Erythroblast (primary cell): ENCODE measurements around the gene ZBTB7C.

ENCODE experiments used
- DNase-seq, 2 experiments: peaks; one replicate each; lab custom pipeline; 2025; lab: John Stamatoyannopoulos, UW
- GATA1 ChIP-seq: IDR thresholded peaks from 2 replicates; pipeline ENCODE4 v1.6.1; 2011; ENCODE audit warnings: low read depth, mild to moderate bottlenecking, control low read depth, low read length, moderate library complexity
- POLR2A ChIP-seq: IDR thresholded peaks from 2 replicates; pipeline ENCODE4 v1.6.1; 2011; ENCODE audit warnings: mild to moderate bottlenecking, low read length

The ZBTB7C gene

DNA sequence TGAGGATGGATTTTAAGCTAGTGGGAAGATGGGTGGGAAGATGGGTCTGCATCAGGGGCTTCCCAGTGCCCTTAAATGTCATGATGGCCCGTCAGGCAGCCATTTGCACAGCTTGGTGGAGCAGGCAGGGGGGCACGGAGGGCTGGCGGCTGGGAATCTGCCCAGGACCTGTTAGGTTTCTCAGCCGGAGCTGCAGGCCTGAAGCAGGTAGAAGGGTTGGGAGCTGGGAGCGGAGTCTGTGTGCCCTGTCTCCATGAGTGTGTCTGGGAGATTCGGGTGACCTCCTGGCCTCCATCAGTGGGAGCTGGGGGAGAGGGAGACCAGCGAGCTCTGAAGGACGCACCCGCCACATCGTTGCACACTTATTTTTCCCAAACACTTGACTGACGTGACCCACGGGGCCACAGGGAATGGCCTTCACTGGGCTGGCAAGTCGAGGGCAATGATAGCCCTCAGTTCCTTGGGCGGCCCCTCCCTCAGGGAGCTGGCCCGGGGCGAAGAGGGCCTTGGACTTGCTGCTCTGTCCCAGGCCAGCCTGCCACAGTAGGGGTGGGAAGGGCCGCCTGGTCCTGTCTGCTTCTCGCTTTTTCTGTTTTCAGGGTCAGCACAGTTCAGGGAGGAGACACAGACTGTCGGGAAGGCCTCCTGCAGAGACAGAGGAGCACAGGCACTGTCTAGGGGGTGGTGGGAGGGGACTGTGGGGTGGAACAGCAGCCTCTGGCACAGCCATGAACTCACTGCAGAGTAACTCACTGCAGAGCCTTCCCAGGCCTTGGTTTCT lies 236.8 kb downstream of the ZBTB7C start:
- TF ChIP-seq GATA1 (no peak), POLR2A (no peak)
- no peak for DNase-seq

DNA sequence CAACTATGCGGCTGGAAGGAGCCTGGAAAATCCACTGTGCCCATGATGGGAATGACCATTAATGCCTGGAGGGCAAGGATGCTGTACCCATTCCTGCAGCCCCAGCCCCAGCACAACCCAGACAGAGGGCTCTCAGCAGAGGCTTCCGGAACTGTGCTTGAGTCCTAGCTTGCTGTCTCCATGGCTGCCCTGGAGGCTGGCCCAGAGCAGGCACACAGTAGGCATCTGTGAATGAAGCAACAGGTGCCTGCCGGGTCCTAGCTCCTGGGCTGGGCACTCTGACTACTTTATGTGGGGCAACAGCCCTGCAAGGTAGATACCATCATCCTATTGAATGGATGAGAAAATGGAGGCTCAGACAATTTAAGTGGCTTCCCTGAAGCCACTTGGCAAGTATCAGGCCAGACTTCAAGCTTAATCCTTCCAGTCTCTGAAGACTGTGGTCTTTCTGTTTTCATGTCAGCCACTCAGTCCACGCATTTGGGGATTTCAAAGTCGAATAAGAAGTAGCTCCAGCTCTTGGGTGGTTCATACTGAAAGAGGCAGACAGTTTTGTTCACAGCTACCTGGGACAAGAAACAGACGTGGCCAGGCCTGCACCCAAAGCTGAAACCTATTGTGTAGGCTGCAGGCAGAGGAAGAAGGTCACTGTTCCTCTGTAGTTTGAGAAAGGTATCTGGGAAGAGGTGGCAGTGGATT lies 237.5 kb downstream of the ZBTB7C start:
- no peak for TF ChIP-seq POLR2A
- TF ChIP-seq GATA1, result no peak
- DNase-seq, result no peak

DNA sequence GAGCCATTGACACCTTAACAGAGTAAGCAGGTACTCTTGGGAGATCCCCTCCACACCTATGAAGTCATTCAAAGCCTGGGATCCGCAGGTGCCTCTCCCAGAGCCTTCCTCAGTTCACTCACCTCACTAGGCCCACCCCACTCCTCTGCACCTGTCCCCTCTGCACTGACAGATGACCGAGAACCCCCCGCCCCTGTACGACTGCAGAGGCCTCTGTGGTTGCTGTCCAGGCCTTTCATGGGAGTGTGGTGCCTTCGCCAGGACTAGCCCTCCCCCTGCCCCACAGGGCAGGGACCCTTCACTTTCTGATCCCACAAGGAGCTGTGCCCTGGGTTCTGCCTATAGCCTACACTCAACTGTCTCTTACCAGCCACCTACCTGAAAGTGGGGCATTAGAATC lies 238.5 kb downstream of the ZBTB7C start:
- DNase-seq, result no peak
- TF ChIP-seq POLR2A (no peak), GATA1 (no peak)

DNA sequence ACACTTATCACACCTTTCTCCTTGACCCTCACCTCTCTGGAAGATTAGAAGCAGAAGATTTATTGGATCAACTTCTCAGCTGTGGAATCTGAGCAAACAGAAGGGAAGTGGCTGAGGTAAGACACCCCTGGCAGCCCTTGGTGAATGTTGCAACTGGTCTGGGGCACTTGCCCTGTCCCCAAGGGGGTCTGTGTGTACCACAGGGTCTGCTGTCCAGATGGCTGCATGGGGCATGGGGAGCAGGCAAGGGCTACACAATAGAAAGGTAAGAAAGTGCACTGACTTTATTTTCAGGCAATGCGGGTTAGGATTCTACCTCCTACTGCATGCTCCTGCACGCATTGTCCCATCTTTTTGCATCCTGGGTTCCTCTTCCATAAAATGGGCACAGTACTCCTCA lies 240.3 kb downstream of the ZBTB7C start:
- DNase-seq, result no peak
- TF ChIP-seq GATA1 (no peak), POLR2A (no peak)

DNA sequence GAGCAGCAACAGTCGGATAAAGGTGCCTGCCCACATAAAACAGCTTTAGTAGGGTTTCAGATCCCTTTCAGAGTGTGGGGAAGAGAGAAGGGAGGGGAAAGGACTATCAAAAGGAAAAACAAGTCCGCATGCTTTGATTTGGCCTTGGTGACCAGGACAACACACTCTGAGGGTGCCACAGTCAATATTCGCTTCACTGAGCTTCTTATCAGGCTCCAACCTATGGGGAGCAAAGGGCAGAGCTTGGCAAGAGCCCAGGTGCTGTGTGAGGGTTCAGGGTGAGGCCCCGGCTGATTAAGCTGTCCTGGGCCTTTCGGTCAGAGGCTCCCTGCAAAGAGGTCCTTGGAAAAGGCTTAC lies 241.3 kb downstream of the ZBTB7C start:
- no peak for DNase-seq
- TF ChIP-seq POLR2A (no peak), GATA1 (no peak)

DNA sequence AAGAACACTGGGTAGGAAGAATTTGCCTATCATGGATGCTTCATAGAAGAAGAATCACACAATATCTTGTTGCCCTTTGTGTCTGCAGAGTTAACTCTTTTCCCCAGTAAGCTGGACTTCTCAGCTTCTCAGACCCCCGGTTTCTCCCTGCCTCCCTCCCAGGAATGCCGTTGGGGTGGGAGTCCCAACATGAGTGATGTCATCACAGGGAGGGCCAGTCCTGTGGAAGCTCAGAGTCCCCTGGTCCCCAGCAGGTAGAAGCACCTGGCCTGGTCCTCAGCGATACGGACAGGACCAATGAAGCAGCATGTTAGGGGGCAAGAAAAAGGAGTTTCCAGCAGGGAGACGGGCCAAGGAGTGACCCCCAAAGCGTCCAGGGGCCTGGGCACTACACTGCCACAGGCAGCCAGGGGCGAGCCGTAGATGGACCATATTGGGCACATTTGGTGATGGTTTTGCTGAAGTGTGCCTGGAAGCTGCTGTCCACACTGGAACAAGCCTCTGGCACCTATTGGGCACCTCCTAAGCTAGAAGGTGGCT lies 242.8 kb downstream of the ZBTB7C start:
- no peak for DNase-seq
- TF ChIP-seq GATA1 (no peak), POLR2A (no peak)

DNA sequence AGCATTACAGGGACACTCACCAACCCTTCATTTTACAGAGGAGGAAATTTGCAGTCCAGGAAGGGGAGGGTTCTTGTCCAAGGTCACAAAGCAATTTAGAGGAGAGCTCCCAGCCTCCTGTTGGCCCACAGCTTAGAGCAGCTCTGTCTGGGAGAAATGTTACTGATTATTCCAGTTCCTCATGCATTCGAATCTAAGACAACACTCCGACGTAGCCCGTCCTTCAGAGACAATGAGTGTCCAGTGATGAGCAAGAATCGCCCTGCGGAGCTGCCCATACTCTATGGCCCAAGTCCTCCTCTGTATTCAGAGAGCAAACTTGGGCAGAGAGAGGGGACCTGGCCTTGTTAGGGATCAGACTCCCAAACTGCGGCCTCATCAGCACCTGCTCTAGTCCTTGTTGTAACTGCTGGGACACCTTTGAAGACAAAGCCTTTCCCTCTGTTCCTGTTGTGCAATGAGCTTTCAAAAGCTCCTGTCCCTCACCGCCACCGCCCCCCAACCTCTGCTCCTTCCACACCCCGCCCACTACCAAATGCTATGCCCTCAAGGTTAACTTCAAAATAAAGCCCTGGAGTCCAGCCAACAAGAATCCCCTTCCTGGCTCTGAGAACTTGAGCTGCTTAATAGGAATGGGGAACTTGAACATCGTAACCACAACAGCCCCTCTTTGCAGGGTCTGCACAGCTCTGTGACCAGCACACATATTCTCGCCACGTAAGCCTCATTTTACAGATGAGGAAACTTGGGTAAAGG lies 243.9 kb downstream of the ZBTB7C start:
- TF ChIP-seq POLR2A (no peak), GATA1 (no peak)
- no peak for DNase-seq

DNA sequence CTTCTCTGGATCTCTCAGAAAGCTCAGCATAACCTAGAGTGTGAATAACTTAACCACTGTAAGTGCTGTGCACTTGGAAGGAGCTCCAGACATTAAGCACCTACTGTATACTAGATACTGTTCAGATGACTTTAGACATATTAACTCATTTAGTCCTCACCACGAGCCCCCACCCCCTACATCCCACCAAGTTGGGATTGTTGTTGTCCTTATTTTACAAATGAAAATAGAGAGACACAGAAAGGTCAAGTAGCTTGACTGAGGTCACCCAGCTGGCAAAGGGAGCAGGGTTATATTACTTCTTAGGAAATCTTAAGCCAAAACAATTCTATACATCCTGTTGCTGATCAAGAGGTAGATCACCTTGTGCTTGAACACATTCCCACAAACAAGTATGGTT lies 244.5 kb downstream of the ZBTB7C start:
- TF ChIP-seq POLR2A (no peak), GATA1 (no peak)
- no peak for DNase-seq

DNA sequence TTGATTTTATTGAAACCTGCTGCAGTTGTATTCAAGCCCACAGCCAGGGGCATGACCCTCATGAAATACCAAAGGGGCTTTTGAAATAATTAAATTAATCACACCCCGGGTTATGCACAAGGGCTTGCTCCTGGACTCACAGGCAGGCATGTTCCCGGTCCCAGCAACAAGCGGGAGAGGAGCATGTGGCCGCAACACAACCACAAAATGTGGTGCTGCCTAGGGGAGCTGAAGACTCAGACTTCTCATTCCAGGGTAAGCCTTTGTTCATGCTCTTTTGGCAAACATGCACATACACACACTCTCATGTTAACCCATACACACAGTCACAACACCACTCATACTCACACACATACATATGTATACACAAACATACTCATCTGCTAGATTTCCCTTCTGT lies 245.1 kb downstream of the ZBTB7C start:
- TF ChIP-seq POLR2A (no peak), GATA1 (no peak)

DNA sequence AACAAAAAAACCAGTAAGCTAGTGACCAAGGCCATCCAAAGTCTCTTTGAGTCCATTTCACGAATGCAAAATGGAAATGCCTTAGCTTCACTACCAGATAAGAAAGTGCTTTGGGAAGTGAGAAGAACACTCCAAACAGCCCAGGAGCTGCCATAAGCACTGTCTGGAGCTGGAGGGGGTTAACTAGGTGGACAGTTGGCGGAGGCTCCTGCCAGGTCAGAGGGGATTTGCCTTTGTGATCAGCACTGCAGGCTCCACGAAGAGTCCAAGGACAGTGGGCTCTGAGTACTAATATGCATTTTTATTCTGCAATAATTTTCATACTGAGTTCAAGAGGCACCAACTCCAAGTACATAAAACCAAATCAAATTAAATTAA lies 245.5 kb downstream of the ZBTB7C start:
- no peak for DNase-seq
- TF ChIP-seq GATA1 (no peak), POLR2A (no peak)

More for the DNA sequence above, 245.1 kb downstream of the ZBTB7C start:
- no peak for DNase-seq

DNA sequence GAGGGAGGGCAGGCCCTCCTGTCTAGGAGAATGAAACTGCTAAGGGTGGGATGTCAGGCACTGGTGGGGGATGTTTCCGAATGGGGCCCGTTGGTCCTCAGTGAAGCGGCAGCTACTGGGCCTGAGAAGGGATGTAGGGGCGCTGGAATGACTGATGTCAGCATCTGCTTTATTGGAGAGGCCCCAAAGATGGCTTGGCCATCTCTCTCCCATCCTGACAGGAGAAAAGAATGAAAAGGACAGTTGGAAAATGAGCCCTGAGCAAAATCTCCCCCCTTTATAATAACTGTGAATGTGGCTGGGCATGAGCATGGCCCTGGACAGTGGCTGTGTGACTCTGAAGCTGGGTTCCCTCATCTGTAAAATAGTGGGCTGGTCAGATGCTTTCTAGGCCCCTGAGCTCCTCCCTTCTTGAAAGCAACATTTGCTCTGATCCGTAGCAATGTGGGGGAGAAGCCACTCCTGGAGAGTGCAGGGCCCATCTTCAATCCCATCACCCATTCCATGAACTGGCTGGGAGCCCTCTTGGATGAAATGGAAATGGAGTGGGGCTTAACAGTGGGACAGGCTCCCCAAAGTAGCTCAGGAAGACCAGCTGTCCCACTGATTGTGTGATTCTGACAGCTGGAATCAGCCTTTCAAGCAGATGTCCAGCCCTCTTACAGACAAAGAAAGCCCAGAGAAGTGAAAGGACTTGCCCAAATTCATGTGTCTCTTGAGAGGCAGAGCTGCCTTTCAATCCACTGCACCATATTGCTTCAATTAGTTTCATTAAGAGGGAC lies 246.0 kb downstream of the ZBTB7C start:
- no peak for TF ChIP-seq POLR2A
- no peak for TF ChIP-seq GATA1
- DNase-seq, result no peak

DNA sequence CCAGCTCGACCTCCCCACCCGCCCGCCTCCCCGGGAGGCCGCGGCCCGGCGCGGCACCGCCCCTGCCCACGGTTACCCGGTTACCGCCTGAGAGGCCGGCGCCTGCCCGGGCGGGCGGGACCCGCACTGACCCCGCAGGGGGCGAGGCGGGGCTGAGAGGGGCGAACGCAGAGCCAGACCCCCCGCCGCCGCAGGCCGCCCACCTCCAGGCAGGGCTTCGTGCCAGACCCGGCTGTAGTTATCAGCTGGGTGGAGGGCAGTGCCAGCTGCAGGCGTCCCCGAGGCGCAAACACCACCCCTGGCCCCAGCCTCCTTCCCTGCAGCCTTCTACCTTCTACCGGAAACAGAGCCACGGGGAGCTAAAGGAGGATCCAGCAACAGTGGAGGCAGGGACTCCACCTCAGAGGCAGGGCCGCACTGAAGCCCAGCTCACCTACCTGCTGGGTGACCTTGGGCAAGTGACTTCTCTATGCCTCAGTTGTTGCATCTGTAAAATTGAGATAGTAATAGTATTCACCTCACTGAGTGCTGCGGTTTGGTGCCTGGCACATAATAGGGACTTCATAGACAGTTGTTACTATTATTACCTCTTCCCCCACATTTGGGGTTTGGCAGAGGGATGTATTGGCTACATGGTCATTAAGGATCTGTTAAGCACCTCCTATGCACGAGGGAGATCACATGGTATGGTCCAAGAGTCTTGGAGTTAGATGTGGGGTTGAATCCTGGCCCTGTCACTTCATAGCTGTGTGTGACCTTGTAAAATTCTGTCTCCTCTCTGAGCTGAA lies 247.1 kb downstream of the ZBTB7C start:
- DNase-seq, result no peak
- TF ChIP-seq GATA1 (no peak), POLR2A (no peak)
